HS-5 (cell line): Measurements from ENCODE around the gene CTNNA2.
A peak's percentile ranks its signal among the peaks of the same experiment; 100 is the strongest.

Source experiments
- DNase-seq: peaks from one replicate; pipeline ENCODE4 v3.0.0-alpha.2; 2012; ENCODE audit warnings: low read depth

CTNNA2 gene

DNA sequence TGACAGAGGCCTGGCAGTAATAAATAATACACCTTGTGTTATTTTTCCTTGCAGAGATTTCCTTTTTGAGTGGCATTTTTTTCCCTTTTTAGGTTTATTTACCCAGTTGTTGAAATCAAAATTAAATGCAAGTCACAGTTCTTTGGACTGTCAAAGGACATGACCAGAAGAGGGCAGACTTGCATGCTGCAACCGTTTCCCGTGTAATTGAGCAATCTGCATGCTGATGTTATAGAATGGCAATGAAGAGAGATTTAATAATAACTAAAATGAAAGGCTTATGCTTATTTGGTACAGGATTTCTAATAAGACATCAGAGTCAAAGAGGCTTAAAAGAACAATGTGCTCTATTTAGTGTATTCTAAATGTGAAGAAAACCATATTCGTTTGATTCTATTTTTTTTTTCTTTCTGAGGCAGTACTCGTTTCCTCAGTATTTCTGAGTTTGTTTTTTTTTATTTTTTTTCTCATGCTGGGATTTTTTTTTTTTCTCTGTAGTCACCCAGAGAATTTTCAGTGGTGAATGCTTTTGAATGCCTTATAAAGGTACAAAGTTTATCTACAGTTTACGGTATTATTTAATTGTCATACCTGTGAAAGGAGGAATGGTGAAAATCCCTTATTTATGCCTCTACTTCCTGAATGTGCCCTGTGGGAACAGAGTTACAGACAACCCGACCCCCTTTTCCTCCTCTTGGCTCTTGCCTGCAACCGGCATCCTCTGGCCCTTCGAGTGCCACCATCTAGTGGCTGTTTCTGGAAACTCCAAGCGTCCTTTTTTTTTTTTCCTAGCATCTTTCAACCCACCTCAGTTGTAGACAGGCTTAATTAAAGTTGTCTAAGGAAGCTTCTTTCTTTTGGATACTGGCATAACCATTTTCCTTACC, 423.2 kb downstream of the CTNNA2 start:
- DNase-seq: peak; percentile 58

DNA sequence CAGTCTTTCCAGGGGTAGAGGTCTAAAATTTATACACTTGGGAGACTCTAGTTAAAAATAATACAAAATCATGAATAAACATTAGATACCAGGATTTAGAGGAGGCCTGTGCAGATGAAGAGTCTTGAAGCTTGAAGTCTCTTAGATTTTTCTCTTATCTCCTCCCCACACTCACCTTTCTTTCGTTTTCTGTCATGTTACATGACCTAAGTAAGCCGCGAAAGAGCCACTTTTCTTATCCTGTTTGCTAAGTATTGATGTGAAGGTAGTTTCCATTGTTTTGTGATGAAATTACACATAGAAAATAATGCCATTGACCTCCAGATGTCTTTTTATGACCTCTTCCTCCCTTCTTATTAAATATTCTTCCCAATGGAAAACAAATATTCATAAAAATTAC, 423.9 kb downstream of the CTNNA2 start:
- no peak for DNase-seq

DNA sequence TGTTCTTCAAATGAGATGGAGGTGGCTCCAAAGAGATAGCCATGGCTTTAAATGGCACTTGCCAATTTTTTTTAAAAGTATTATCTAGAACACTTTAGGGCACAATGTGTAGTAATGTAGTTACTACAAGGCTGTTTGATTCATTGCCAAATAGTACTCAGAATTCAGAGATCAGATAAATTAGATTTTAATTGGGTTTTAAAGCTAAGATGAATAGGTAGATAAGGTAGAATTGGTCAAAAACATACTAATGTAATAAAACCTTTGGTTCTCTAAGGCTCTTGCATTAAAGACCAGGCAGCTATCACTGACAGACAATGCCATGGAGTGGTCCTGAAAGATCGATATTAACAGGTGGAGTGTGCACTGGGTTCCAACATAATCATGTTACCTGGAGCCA, 425.8 kb downstream of the CTNNA2 start:
- no peak for DNase-seq

DNA sequence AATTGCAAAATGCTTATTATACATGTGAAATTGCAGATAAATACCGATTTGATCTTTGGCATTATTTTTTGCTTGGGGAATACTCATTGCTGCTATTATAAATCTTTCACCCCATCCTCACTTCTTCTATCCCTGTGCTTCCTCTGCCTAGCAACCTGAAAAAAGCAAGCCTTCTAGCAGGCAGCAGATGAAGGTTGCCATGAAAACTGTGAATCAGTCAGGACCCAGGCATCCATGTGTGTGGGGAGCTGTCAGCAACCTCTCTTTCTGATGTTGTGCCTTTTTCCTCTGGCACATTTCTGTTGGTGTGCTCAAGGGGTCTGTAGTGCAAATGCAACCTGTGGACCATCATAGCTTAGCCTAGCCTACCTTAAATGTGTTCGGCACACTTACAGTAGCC, 427.5 kb downstream of the CTNNA2 start:
- DNase-seq: no peak

DNA sequence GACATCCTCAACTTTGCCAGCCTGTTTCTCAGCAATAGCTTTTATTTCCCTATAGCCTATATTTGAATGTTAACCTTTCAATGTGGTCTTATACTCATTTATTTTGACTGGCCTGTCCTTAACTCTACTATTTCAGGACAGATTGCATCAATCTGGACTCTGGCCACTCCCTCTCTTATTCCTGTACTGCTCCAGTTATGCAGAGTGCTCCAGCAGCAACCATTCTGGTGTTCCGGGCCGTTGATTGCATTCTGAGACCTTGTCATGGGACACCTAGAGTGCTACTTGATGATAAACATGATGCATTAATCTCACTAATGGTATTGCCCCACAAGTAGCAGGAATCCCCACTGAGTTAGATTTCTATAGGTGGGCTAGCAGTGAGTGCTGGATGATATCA, 428.3 kb downstream of the CTNNA2 start:
- DNase-seq: no peak

DNA sequence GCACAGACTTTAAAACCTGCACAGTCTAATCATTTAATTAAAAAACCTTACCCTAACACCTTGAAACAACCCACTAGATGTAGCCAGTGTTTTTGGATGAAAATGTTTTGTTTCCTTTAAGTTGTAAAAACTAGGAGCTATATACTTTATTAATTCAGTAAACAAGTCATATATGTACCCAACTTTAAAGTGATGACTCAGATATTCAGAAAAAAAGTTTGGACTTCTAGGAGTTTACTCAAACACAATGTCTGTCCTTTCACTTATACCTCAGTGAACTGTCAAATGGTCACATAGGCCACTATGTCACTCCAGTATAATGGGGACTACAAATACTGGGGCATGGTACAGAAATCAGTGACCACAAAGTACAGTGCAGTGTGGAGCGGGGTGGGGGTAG, 431.4 kb downstream of the CTNNA2 start:
- DNase-seq: no peak

DNA sequence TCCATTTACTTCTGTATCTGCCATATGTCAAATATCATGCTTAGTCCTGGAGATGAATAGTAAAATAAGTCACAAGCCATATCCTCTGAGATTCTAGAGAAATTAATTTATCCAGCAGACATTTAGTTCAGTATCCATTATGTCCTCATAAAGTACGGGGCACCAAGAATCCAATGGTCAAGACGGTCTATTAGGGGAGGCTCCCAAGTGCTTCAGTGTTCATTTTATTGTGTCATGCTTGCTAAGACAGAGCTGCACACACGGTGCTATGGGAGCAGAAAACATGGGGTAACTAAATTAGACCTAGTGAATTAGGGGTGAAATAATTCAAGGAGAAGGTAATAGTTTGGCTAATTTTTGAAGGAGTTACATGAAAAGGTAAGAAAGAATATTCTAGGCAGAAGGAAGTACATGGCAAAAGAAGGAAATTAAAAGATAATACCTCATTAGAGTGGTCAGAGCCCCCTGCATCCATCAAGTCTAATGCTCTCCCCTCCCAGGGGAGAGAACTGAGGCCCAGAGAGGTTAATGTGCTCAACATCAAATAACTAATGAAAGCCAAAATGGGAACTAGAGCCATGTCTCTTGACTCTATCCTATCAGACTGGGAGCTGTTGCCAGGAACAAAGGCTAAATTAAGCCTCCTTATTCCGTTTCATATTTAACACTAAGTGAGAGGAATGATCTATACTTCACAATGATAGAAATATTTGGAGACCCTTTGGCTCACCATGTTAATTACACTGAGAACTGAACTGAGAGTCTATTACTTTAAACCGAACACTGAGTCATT, 433.0 kb downstream of the CTNNA2 start:
- no peak for DNase-seq

DNA sequence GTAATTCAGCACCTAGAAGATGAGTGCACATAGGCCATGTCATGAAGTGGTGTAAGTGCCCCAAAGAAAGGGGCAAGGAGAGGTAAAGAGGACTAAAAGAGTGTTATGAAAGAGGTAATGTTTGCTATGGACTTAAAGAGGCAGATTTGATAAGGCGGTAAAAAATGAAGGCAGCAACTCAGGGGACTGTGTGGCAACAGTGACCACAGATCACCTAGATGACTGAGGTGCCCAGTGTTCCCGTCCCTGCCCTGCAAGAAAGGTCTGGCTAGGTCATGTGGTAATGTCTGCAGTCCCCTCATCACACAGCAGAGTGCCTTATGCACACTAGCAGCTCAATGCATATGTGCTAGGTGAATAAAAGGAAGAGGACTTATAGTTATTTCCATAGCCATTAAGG, 434.9 kb downstream of the CTNNA2 start:
- no peak for DNase-seq

DNA sequence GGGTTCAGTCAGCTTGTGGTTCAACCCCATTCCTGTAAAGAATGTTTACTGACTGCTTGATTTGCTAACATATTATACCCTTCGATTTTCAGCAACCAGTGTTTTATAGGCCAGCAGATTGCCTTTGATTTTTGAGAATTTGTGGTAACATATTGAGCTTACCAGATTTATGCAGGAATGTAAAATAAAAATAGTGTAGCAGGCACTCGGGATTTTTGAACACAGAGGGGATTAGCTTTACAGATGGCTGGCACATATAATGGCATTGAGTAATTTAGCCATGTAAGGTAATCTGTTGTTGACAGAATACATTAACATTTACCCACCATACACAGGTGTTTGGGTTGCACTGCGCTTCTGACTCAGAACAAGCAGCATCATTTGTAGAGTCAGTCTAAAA, 437.7 kb downstream of the CTNNA2 start:
- DNase-seq: no peak

DNA sequence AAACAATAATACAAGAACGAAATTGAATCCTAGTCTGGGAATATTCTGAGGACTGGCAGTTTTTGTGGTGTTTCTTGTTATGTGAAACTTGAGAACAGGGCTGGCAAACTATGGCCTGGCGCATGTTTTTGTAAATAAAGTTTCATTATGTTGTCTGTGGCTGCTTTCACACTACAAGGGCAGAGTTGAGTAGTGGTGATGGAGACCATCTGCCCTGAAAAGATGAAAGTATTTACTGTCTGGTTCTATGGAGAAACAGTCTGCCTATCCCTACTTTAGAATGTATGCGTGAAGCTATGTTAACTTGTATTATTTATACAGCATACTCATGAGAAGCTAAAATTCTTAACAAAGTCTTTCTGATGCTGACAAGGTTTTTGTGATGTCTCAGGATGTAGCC, 439.8 kb downstream of the CTNNA2 start:
- no peak for DNase-seq

DNA sequence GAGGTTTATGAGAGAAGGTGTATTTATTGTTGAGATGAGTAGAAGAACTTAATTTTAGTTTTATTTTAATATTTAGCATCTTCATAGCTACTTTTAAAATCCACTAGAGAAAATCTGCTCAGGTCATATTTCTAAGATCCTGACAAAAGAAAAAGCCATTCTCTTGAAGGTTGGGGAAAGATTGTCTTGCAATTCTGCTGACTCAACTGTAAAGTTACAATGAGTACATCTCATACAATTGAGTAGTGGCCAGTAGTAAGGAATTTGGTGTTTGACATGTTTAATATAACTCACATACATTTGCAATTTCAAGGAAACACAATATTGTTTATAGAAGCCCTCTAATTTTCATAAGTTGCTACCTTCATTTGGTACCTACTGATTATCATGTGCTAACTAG, 447.2 kb downstream of the CTNNA2 start:
- DNase-seq: no peak

DNA sequence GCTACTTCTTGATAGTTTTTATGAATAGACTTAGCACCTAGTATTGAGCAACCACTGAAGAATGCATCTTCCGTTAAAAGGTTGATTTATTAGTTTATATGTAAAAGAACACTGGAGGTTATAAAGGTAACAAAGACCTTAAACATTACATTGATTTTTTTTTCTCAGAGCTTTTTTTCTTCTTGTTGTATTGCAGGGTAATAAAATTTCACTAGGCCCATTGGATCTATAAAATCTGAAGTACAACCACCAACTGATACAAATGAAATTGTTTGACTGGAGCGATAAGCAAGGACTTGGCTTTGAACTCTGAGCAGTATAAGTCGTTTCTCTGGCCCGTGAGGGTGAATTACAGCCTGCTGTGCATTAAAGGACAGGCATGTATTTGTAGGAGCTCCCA, 447.7 kb downstream of the CTNNA2 start:
- DNase-seq: no peak

DNA sequence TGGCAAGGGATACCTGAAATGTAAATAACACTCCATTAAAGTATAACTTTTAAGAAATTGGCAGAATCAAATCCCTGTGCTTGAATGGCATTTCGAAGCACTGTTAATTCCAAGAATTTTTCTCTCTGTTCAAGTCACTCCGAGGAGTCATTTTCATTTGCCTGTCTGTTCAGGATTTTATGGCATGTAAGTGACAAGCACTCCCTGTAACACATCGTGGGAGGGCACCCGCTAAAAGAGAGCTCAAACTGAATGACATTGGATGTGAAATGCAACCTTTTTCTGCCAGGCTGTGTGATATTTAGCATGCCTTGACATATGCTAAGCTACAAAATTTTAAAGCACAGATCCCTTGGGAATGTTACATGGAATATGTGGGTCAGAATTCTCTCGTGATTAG, 452.1 kb downstream of the CTNNA2 start:
- no peak for DNase-seq

DNA sequence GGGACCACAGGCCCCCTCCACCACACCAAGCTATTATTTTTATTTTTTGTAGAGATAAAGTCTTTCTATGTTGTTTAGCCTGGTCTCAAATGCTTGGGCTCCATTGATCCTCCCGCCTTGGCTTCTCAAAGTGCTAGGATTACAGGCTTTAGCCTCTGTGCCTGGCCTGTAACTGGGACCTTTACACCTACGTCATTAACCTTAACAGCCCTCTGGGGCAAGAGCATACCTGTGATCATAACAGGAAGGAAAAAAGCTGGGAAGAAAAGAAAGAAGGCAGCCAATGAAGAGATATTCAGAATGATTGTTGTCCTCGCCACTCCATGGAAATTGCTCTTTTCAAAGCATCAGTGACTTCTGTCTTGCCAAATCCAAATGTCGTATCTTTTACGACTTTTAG, 453.5 kb downstream of the CTNNA2 start:
- no peak for DNase-seq

DNA sequence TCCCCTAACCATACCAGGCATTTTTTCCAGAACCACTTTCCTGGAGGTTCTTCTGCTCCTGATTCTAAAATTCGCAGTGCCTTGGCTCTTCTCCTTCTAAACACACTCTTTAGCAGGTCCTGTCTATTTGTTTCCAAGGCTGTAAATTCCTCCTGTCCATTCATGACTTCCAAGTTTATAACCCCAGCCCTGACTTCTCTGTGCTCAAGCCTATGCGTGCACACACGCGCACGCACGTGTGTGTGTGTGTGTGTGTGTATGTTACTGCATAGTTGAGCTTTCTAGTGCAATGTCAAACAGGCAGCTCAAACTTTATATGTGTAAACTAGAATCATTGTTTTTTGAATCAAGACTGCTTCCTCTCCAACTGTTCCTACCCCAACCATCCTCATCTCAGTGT, 454.0 kb downstream of the CTNNA2 start:
- DNase-seq: no peak

DNA sequence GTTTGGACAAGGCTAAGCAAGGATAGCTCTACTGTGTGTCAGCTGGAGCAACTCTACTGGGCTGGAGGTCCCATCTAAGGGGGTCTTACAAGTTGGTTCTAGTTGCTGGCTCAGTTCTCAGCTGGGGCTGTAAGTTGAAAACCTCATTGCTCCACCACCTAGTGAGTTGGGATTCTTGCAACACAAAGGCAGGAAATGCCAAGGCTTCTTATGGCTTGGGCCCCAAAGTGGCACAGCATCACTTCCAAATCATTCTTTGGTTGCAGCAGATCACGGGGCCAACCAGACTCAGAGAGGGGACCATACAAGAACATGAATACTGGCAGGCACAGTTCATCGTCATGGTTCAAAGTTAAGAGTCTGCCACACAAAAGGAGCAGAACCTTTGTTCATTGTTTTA, 459.0 kb downstream of the CTNNA2 start:
- peak; percentile 15 for DNase-seq

DNA sequence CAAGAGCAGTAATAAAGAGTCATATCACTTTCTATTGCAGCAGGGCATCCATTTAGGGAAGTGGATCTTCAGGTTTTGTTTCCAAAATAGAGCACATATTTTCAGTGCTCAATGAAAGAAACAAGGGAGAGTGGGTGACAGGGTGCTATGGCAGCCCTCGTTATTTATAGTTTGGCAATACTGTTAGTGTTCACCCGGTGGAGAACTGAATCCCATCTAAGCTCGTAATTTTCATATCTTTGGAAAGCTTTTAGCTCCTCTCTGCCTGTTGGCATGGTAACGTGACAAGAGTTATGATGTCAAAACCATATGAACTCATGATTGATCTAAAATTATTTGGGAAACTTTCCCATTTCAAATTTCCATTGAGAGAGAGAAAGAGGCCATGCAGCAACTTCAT, 459.8 kb downstream of the CTNNA2 start:
- no peak for DNase-seq

DNA sequence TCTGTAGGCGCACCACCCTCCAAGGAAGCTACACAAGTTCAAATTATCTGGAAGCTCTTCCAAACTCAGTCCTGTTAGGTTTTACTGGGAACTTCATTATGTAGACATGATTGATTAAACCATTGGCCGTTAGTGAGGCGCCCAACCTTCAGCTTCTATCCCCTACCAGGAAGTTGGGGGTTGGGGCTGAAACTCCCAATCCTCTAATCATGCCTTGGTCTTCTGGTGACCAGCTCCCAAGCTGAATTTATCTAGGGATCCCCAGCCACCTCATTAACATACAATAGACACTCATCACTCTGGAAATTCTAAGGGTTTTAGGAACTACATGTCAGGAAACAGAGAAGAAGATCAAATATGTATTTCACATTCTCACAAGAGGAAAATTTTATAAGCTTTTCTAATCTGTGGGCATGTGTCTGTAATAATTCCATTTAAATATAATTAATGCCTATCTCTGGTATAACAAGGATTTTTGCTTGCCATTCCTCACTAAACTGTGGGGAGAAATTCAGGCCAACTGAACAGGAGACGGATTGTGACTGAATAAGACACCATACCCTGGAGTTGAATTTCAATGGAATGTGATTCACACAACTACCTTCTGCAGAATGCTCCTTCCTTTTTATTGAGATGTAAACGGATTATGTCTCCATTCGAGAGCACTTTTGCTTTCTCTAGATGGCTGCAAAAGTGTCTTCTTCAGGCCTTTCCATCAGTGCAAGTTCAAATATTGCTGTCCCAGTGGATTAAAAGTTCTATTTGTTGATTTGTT, 463.1 kb downstream of the CTNNA2 start:
- DNase-seq: no peak

DNA sequence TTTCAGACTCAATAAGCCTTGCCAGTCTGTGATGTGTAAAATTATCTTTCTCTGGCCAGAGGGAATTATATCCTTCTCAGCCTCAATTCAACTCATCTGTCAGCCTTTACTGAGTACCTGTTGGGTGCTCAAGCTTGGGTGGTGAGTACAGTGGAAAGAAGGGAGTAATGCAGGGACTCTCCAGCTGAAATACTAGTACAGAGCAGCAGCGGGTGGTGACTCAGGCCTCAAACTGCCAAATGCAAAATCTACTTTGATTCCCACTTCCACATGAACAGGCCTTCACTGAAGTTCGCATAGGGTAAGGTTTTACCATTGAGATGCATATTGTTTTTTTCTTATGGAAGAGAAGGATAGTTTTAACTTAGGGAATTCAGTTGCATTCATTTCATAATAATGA, 464.9 kb downstream of the CTNNA2 start:
- DNase-seq: no peak

DNA sequence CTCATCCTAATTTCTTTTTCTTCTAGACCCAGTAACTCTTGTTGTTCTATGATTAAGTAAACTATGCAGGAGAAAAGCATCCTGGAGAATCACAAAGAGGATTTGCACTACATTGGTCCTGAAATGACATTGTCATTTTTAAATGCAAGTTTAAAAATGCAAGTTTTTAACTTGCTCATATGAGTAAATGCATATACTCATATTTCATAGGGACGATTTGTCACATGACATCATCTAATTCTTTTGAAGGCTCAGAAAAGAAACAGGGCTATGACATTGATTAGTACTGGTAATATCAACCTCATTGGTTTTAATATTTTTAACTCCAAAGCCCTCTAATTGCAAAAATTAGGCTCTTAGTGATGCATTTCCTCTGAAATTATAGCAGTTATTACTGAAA, 467.3 kb downstream of the CTNNA2 start:
- DNase-seq: no peak

DNA sequence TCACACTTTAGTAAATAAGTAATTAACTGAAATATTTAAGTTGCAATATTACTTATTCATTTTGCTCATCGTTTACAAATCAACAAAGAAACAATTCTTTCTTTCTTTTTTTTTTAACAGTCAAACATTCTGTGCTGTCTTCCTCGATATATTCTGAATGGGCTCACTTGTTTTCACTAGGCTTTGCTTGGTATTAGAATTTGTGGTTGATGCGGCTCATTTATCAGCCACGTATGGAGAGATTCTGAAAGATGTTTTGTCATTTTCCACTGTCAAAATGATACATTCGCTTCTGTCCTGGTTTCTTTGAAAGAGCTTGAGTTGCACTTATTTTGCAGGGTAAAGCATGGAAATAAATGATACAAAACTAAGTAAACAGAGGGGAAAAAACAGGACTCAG, 468.0 kb downstream of the CTNNA2 start:
- no peak for DNase-seq

DNA sequence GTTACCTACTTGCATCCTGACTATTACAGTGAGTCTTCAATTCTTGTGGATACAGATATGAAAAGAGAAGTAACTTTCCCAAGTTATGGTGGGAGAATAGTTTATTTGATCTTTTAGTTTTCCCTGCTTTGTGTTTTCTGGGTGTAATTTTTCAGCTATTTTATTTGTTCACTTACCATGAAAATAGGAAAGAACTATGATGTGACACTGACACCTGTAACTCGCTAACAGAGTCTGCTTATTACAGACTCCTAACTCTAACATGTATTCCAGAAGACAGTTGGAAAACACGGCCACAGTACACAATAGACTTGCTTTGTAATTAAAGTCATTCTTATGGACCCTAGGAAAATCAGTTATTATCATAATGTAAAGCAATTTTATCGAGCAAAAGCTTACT, 468.5 kb downstream of the CTNNA2 start:
- DNase-seq: no peak

DNA sequence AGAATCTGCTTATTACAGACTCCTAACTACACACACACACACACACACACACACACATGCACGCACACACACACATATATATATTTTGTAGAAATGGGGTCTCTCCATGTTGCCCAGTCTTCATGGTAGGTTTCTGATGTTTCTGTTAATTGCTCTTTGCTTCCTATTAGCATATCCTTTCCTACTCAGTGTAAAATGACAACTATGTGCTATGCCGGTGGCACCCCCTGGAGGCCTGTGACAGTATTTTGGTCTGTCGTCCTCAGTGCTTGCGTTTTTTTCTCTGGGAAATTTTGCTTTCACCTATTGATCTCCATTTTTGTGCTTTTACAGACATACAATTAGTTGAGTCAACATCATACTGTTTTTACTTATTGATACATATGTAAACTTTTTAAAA, 469.6 kb downstream of the CTNNA2 start:
- no peak for DNase-seq
